H1 (cell line): ENCODE measurements around the gene TGM5. TPM values are rescaled to one million over a fixed set of nuclear protein-coding genes. Genes with fewer than 3 reads are reported as not detected.

Experiments used
- CTCF ChIA-PET: fragments of 300-600 bp; sonication (Branson Sonifier 250); formaldehyde crosslinking; loops from one replicate; lab custom pipeline; 2021; ENCODE audit not compliant: partially characterized antibody; lab: Charles Lee
- POLR2A ChIA-PET: fragments of 300-600 bp; sonication (Branson Sonifier 250); formaldehyde crosslinking; loops from one replicate; lab custom pipeline; 2021; ENCODE audit warnings: inconsistent platforms; ENCODE audit not compliant: partially characterized antibody; lab: Charles Lee
- DNase-seq, 2 experiments: peaks; one replicate each; pipeline versions ENCODE4 v3.0.0 to v3.0.0-alpha.2; 2010 to 2022; ENCODE audit warnings: low spot score in 2 of 2, low read depth in 1 of 2, mixed read lengths in 1 of 2
- FAIRE-seq: peaks from 2 replicates; lab custom pipeline; 2011; peaks lifted over from hg19 to GRCh38; lab: Jason Lieb, UNC
- H2AFZ ChIP-seq: 2 replicates; pipeline ENCODE4 v1.8.1; 2012; ENCODE audit warnings: low read length, inconsistent platforms
- H2AK5ac ChIP-seq: 2 replicates; pipeline ENCODE4 v1.6.1; 2013; ENCODE audit warnings: low read depth, low read length
- H2BK120ac ChIP-seq: replicated peaks from 2 replicates; pipeline ENCODE3; 2013; ENCODE audit warnings: low read depth, low read length, inconsistent platforms
- H2BK12ac ChIP-seq: 2 replicates; pipeline ENCODE4 v1.6.1; 2013; ENCODE audit warnings: low read depth, low read length
- H2BK15ac ChIP-seq: 2 replicates; pipeline ENCODE4 v1.6.1; 2013; ENCODE audit warnings: low read length
- H2BK20ac ChIP-seq: 2 replicates; pipeline ENCODE4 v1.6.1; 2013; ENCODE audit warnings: low read length
- H2BK5ac ChIP-seq: 2 replicates; pipeline ENCODE4 v1.6.1; 2013; ENCODE audit warnings: low read depth, low read length
- H3K14ac ChIP-seq: 2 replicates; pipeline ENCODE4 v1.6.1; 2013; ENCODE audit warnings: inconsistent platforms; ENCODE audit not compliant: insufficient read length
- H3K18ac ChIP-seq: 2 replicates; pipeline ENCODE4 v1.6.1; 2013; ENCODE audit warnings: low read length; ENCODE audit errors: extremely low read depth
- H3K23ac ChIP-seq: 2 replicates; pipeline ENCODE4 v1.6.1; 2013; ENCODE audit warnings: inconsistent platforms; ENCODE audit not compliant: insufficient read length
- H3K23me2 ChIP-seq: 2 replicates; pipeline ENCODE4 v1.6.1; 2013; ENCODE audit warnings: low read depth, low read length
- H3K27ac ChIP-seq: 2 replicates; pipeline ENCODE4 v1.6.1; 2011; ENCODE audit warnings: low read depth, low read length, inconsistent platforms
- H3K27me3 ChIP-seq, 4 experiments: replicated peaks in 1 of 4; 1 replicate in 1 of 4; 2 replicates in 3 of 4; pipeline versions ENCODE4 v1.6.1 to v1.8.1; 2011 to 2013; ENCODE audit warnings: low read length in 3 of 4, mild to moderate bottlenecking in 3 of 4, inconsistent platforms in 2 of 4, mixed read lengths in 2 of 4, moderate library complexity in 1 of 4; ENCODE audit not compliant: control insufficient read depth in 3 of 4, insufficient read depth in 3 of 4; ENCODE audit errors: extremely low read depth in 1 of 4
- H3K36me3 ChIP-seq, 4 experiments: 2 replicates each; pipeline versions ENCODE4 v1.6.1 to v1.8.1; 2011 to 2013; ENCODE audit warnings: mild to moderate bottlenecking in 4 of 4, low read length in 3 of 4, moderate library complexity in 2 of 4, control low read depth in 1 of 4, inconsistent platforms in 1 of 4; ENCODE audit not compliant: insufficient read depth in 4 of 4, control insufficient read depth in 2 of 4
- H3K4ac ChIP-seq: replicated peaks from 2 replicates; pipeline ENCODE3; 2013; ENCODE audit warnings: low read length, low read depth, mixed read lengths, inconsistent platforms; ENCODE audit not compliant: insufficient read length
- H3K4me1 ChIP-seq, 4 experiments: replicated peaks in 1 of 4; 1 replicate in 1 of 4; 2 replicates in 3 of 4; pipeline versions ENCODE4 v1.6.1 to v1.8.1; 2011 to 2013; ENCODE audit warnings: low read length in 3 of 4, inconsistent platforms in 2 of 4, mixed read lengths in 1 of 4; ENCODE audit not compliant: insufficient read depth in 4 of 4, control insufficient read depth in 3 of 4
- H3K4me2 ChIP-seq, 2 experiments: 2 replicates each; pipeline versions ENCODE4 v1.6.1 to v1.8.1; 2011 to 2013; ENCODE audit warnings: low read depth in 2 of 2, low read length in 2 of 2, control low read depth in 1 of 2, inconsistent platforms in 1 of 2, mild to moderate bottlenecking in 1 of 2; ENCODE audit not compliant: insufficient read depth in 1 of 2
- H3K4me3 ChIP-seq, 4 experiments: fragments of 200-600, 300-600 bp in 1 of 4; sonication (generic), shearing (Covaris generic), sonication (Bioruptor Twin) in 1 of 4; 2 replicates each; pipeline versions ENCODE4 v1.5.1 to v1.8.1; 2011 to 2016; ENCODE audit warnings: low read length in 4 of 4, low read depth in 3 of 4, control low read depth in 2 of 4, inconsistent platforms in 2 of 4, mild to moderate bottlenecking in 2 of 4, mixed read lengths in 1 of 4, moderate library complexity in 1 of 4; ENCODE audit not compliant: insufficient read depth in 2 of 4; ENCODE audit errors: extremely low read depth in 1 of 4
- H3K56ac ChIP-seq: replicated peaks from 2 replicates; pipeline ENCODE3; 2013; ENCODE audit warnings: low read depth, mild to moderate bottlenecking, mixed read lengths, low read length, inconsistent platforms; ENCODE audit not compliant: insufficient read length
- H3K79me1 ChIP-seq: 2 replicates; pipeline ENCODE4 v1.6.1; 2013; ENCODE audit warnings: low read depth, low read length, control low read depth
- H3K79me2 ChIP-seq, 2 experiments: 2 replicates each; pipeline versions ENCODE4 v1.6.1 to v1.8.1; 2012 to 2013; ENCODE audit warnings: low read length in 2 of 2, mild to moderate bottlenecking in 2 of 2, inconsistent platforms in 1 of 2; ENCODE audit not compliant: insufficient read depth in 2 of 2, control insufficient read depth in 1 of 2
- H3K9ac ChIP-seq, 4 experiments: replicated peaks in 1 of 4; 1 replicate in 1 of 4; 2 replicates in 3 of 4; pipeline versions ENCODE4 v1.6.1 to v1.8.1; 2011 to 2013; ENCODE audit warnings: low read depth in 3 of 4, low read length in 3 of 4, control low read depth in 2 of 4, mild to moderate bottlenecking in 2 of 4, moderate library complexity in 2 of 4, inconsistent platforms in 1 of 4; ENCODE audit errors: extremely low read depth in 1 of 4
- H3K9me3 ChIP-seq, 2 experiments: 2 replicates each; pipeline versions ENCODE4 v1.6.1 to v1.8.1; 2012 to 2013; ENCODE audit warnings: mild to moderate bottlenecking in 2 of 2, moderate library complexity in 2 of 2, control low read depth in 1 of 2, inconsistent platforms in 1 of 2, low read depth in 1 of 2, low read length in 1 of 2, mixed read lengths in 1 of 2; ENCODE audit not compliant: insufficient read depth in 2 of 2
- H4K20me1 ChIP-seq, 2 experiments: replicated peaks in 1 of 2; 2 replicates each; pipeline versions ENCODE3 to v1.8.1; 2011 to 2013; ENCODE audit warnings: inconsistent platforms in 2 of 2, low read length in 2 of 2, mild to moderate bottlenecking in 1 of 2; ENCODE audit not compliant: insufficient read depth in 2 of 2, control insufficient read depth in 1 of 2
- H4K5ac ChIP-seq: 2 replicates; pipeline ENCODE4 v1.6.1; 2013; ENCODE audit warnings: low read length, low read depth, mixed read lengths, inconsistent platforms; ENCODE audit not compliant: insufficient read length
- H4K8ac ChIP-seq: 2 replicates; pipeline ENCODE4 v1.8.0; 2013; ENCODE audit warnings: mild to moderate bottlenecking, moderate library complexity, low read length, inconsistent platforms; ENCODE audit not compliant: insufficient read depth; ENCODE audit errors: extremely low read depth
- H4K91ac ChIP-seq: replicated peaks from 2 replicates; pipeline ENCODE3; 2013; ENCODE audit warnings: low read length, mixed read lengths, inconsistent platforms; ENCODE audit not compliant: insufficient read length
- NRF1 ChIP-seq: IDR thresholded peaks from 2 replicates; pipeline ENCODE4 v1.6.1; 2011; ENCODE audit warnings: mild to moderate bottlenecking, low read depth, low read length, improper control_type of control experiment
- WGBS, 2 experiments: shearing (Covaris generic) in 1 of 2; methylation state at CpG; one replicate each; pipeline versions ENCODE4 v1.1.6 to v1.1.7; 2013 to 2015; ENCODE audit warnings: low lambda C conversion rate in 2 of 2, mixed read lengths in 2 of 2, inconsistent platforms in 1 of 2, low coverage in 1 of 2, missing lambda C conversion rate in 1 of 2; ENCODE audit not compliant: insufficient replicate concordance in 2 of 2, insufficient coverage in 1 of 2, insufficient read length in 1 of 2; ENCODE audit errors: extremely low coverage in 1 of 2, missing lambda C conversion rate in 1 of 2; 5-methylcytosine and 5-hydroxymethylcytosine counted together
- polyA plus RNA-seq, 7 experiments: library from polyadenylated mRNA; depleted of rRNA in 3 of 7; stranded (reverse) in 5 of 7; unstranded in 2 of 7; fragments of >200 nt in 5 of 7; fragments of 200-250 nt in 2 of 7; gene quantifications; 1 replicate in 5 of 7; 2 replicates in 1 of 7; 4 replicates in 1 of 7; pipeline versions ENCODE4 v1.2.1 to v1.2.3, GENCODE V29; 2011 to 2013; ENCODE audit warnings: missing spikeins in 2 of 7, mixed read lengths in 2 of 7
- total RNA-seq: library from RNA; stranded (reverse); fragmentation: NEBNext Ultra II Directional; extraction: Animal tissue kit (Norgen Biotek cat#: 25700); gene quantifications from 2 replicates; pipeline ENCODE4 v1.2.1, GENCODE V29; 2021

TGM5 gene
- total and polyA plus RNA-seq, 2 of the 8 experiments (the other 6 are each of a cell fraction or from before 2014, with no cell fraction given): not detected

GRCh38 chr15:43219929-43220928, 46.5 kb downstream of the TGM5 start:
- no peak overlapping the region for H3K4ac ChIP-seq
- no peak overlapping the region for H3K27ac ChIP-seq
- no peak overlapping the region for H2BK5ac ChIP-seq
- H4K8ac ChIP-seq: no peak overlapping the region
- H3K23me2 ChIP-seq: peaks cover 1% of the 10 kb centered on the region; the same call in 1 of the 2 replicates
- no peaks in the 10 kb centered on the region; the same call in 1 of the 2 replicates for H3K79me1 ChIP-seq
- H3K36me3 ChIP-seq: no peaks in the 10 kb centered on the region
- DNase-seq (no peak), FAIRE-seq (no peak)
- no peak overlapping the region for H3K23ac ChIP-seq
- WGBS, 2 experiments: 91% methylated on average over 14 of the region's 16 CpGs; no CpG with 5 or more reads in 1 of the 2 experiments
- no peak overlapping the region for H3K14ac ChIP-seq
- no peak overlapping the region for H3K4me3 ChIP-seq
- no peak overlapping the region for H3K4me2 ChIP-seq
- POLR2A ChIA-PET: no interaction called here
- no peak overlapping the region for H3K18ac ChIP-seq
- H3K9ac ChIP-seq: no peak overlapping the region
- H2AFZ ChIP-seq: no peak overlapping the region
- peaks cover 0 to 2% (median 0%) of the 10 kb centered on the region in 4 experiments; a peak in 2 of 7 replicates for H3K27me3 ChIP-seq
- H3K56ac ChIP-seq: no peak overlapping the region
- H3K4me1 ChIP-seq: peaks cover 0 to 3% (median 1%) of the 10 kb centered on the region in 4 experiments; a peak in 2 of 7 replicates
- no peaks in the 10 kb centered on the region for H3K79me2 ChIP-seq
- no peak overlapping the region for H2BK12ac ChIP-seq
- no peak overlapping the region for H2BK15ac ChIP-seq
- CTCF ChIA-PET: interaction anchor here (0.6 to 8.7 kb wide), 15 partner anchors 9 to 565 kb away, joined by 3 to 65 read pairs (median 5); partner anchors contain the start of gene TGM5
- H2BK120ac ChIP-seq: no peak overlapping the region
- H4K5ac ChIP-seq: no peak overlapping the region
- no peak for TF ChIP-seq NRF1
- H2AK5ac ChIP-seq: no peak overlapping the region
- no peaks in the 10 kb centered on the region for H3K9me3 ChIP-seq
- no peak overlapping the region for H2BK20ac ChIP-seq
- H4K91ac ChIP-seq: no peak overlapping the region
- H4K20me1 ChIP-seq: no peaks in the 10 kb centered on the region
